ENCODE measurements around the gene HSBP1. TPM values are rescaled to one million over a fixed set of nuclear protein-coding genes. Genes with fewer than 3 reads are reported as not detected.

The HSBP1 gene
- total and polyA plus RNA-seq, 11 donors: 20.4 to 174 (median 141) TPM

- ATAC-seq (no peak), DNase-seq (no peak)
- TF ChIP-seq POLR2A (IDR thresholded peaks at IDR 0.05) (no peak), CTCF (IDR thresholded peaks at IDR 0.05) (no peak)
- Histone ChIP-seq H3K4me1 (peaks cover 0 to 44% (median 6%) of the 10 kb centered on the region in 12 donors), H3K27ac (peak overlapping the region in 7 of 12 donors; percentile 32 to 76 (median 51)), H3K9me3 (no peaks in the 10 kb centered on the region), H3K4me3 (peak overlapping the region in 10 of 12 donors; percentile 9 to 50 (median 38)), H3K27me3 (no peaks in the 10 kb centered on the region), H3K36me3 (no peaks in the 10 kb centered on the region)
- intact Hi-C loops (cut with DNase I): no loop called here
- 23 to 36% (median 30%) methylated on average over 10 to 11 of the region's 11 CpGs for WGBS, 4 donors
Measured at GRCh38 chr16:83802554-83803205, 5.1 kb upstream of the HSBP1 start.

GRCh38 chr16:83803811-83804210 lies 4.0 kb upstream of the HSBP1 start:
- 70 to 84% (median 75%) methylated on average over 3 of the region's 3 CpGs for WGBS, 4 donors
- H3K4me1 ChIP-seq: peaks cover 0 to 49% (median 10%) of the 10 kb centered on the region in 12 donors
- no peak overlapping the region for H3K27ac ChIP-seq
- intact Hi-C loops (cut with DNase I): no loop called here
- no peaks in the 10 kb centered on the region for H3K9me3 ChIP-seq
- no peak overlapping the region for H3K4me3 ChIP-seq
- DNase-seq (no peak), ATAC-seq (no peak)
- no peaks in the 10 kb centered on the region for H3K36me3 ChIP-seq
- TF ChIP-seq POLR2A (IDR thresholded peaks at IDR 0.05) (no peak), CTCF (IDR thresholded peaks at IDR 0.05) (no peak)
- no peaks in the 10 kb centered on the region for H3K27me3 ChIP-seq

GRCh38 chr16:83804366-83804765 lies 3.4 kb upstream of the HSBP1 start:
- ATAC-seq: no peak
- intact Hi-C loops (cut with DNase I): no loop called here
- DNase-seq: no peak

More at GRCh38 chr16:83804366-83804765, 3.4 kb upstream of the HSBP1 start:
- 95 to 100% (median 97%) methylated on average over 5 of the region's 5 CpGs for WGBS, 4 donors
- H3K4me1 ChIP-seq: peaks cover 3 to 54% (median 15%) of the 10 kb centered on the region in 12 donors
- H3K36me3 ChIP-seq: peaks cover 0 to 2% (median 0%) of the 10 kb centered on the region in 9 donors
- no peak overlapping the region for H3K4me3 ChIP-seq
- H3K27ac ChIP-seq: no peak overlapping the region
- TF ChIP-seq CTCF (IDR thresholded peaks at IDR 0.05): no peak
- TF ChIP-seq POLR2A (IDR thresholded peaks at IDR 0.05): no peak
- H3K9me3 ChIP-seq: no peaks in the 10 kb centered on the region
- no peaks in the 10 kb centered on the region for H3K27me3 ChIP-seq

Measured in heart left ventricle (tissue), 16 donors.